Measurements from ENCODE around the gene FSIP1.

- TF ChIP-seq CTCF (IDR thresholded peaks at IDR 0.05): no peak
- no peak for TF ChIP-seq POLR2A (IDR thresholded peaks at IDR 0.05)
Measured at GRCh38 chr15:39667382-39668127, 115.1 kb downstream of the FSIP1 start.
